GM21529 (cell line): ENCODE data around the gene PRAMEF20.

Experiments
- ATAC-seq: cut with Tn5 transposase; IDR thresholded peaks from one replicate; pipeline ENCODE4 v1.9.1; 2021; ENCODE audit not compliant: unreplicated experiment

Gene PRAMEF20

GRCh38 chr1:13461977-13462376 is 51.7 kb downstream of the PRAMEF20 start:
- no peak for ATAC-seq

DNA sequence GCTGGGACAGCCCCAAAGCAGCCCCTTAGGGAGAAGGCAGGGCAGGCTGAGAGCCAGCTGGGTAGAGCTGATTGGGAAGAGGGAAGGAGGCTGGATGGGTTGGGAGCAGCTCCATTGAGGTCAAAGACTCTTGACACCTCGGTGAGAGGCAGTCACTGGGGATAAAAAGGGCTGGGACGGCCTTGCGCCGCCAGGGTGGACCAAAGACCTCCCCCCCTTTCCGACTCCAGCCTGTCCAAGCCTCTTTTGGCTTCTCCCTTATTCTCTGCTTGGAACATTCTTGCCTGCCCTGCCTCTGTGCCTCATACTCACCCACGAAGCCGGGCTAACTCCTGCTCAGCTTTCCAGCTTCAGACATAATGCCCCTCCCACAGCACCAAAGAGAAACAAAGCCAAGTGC is 52.4 kb downstream of the PRAMEF20 start:
- no peak for ATAC-seq

DNA sequence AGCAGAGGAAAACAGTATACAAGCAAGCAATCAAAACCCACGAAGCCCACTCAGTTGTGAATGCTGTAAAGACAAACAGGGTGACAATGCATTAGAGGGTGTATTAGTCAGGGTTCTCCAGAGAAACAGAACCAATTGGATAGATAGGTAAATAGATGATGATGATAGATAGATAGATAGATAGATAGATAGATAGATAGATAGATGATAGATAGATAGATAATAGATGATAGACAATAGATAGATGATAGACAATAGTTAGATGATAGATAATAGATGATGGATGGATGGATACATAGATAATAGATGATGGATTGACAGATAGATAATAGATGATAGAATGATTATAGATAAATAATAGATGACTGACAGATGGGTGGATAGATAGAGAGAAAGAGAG is 55.3 kb downstream of the PRAMEF20 start:
- ATAC-seq, result no peak

DNA sequence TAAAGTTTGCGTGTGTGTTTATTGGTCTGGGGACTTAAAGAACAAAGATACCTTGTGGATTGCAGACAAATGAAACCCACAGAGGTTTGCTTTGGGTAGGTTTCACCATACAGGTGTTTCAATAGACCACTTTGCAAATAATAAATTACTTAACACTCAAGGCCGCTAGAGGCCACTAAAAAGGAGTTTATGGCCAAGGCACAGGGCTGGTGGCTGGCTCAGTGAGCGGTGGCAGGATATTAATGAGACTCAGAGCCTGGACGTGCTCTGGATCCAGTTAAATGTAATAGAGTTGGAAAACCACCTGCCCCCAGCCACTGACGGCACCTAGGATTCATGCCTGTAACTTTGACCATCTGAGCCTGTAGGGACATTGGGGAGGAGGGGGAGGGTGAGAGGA is 59.1 kb downstream of the PRAMEF20 start:
- ATAC-seq, result no peak
